HepG2 (cell line): Measurements from ENCODE around the gene SDC3. TPM values are rescaled to one million over a fixed set of nuclear protein-coding genes. Genes with fewer than 3 reads are reported as not detected.

Experiments
- ATF7-NPFF ChIP-seq: sonication (generic); formaldehyde crosslinking; IDR thresholded peaks from 2 replicates; pipeline ENCODE4 v1.8.1; 2023; ENCODE audit warnings: mild to moderate bottlenecking, low read depth, missing genetic modification reagents, moderate library complexity
- CHCHD3 ChIP-seq: sonication (generic); formaldehyde crosslinking; IDR thresholded peaks from 2 replicates; pipeline ENCODE4 v1.8.0; 2022; ENCODE audit warnings: mild to moderate bottlenecking, missing genetic modification reagents, moderate library complexity
- DPF2 ChIP-seq: sonication (generic); formaldehyde crosslinking; IDR thresholded peaks from 2 replicates; pipeline ENCODE4 v1.4.0; 2020; ENCODE audit warnings: mild to moderate bottlenecking, low read depth, missing genetic modification reagents, borderline replicate concordance
- ELF1 ChIP-seq: sonication (generic); formaldehyde crosslinking; IDR thresholded peaks from 2 replicates; pipeline ENCODE4 v1.4.0; 2020; ENCODE audit warnings: missing genetic modification reagents
- HNRNPL ChIP-seq: fragments of 200-400 bp; formaldehyde crosslinking; IDR thresholded peaks from 2 replicates; pipeline ENCODE4 v1.6.1; 2017; ENCODE audit warnings: mild to moderate bottlenecking, low read depth, low read length
- PLRG1 ChIP-seq: fragments of 450-650 bp; conservative IDR thresholded peaks from 2 replicates; pipeline ENCODE4 v1.6.1; 2016
- RFX3 ChIP-seq: IDR thresholded peaks from 2 replicates; pipeline ENCODE4 v1.6.1; 2016; ENCODE audit warnings: missing biosample characterization, missing genetic modification reagents
- RFX5 ChIP-seq: IDR thresholded peaks from 2 replicates; pipeline ENCODE4 v1.6.1; 2011; ENCODE audit warnings: low read depth, low read length, improper control_type of control experiment
- SAP130 ChIP-seq: IDR thresholded peaks from 2 replicates; pipeline ENCODE4 v1.6.1; 2016; ENCODE audit warnings: low read depth
- TBP ChIP-seq: sonication (generic); formaldehyde crosslinking; IDR thresholded peaks from 2 replicates; pipeline ENCODE4 v1.5.0; 2020; ENCODE audit warnings: missing genetic modification reagents
- THAP11 ChIP-seq: IDR thresholded peaks from 2 replicates; pipeline ENCODE4 v1.6.1; 2016; ENCODE audit warnings: missing biosample characterization, missing genetic modification reagents
- ZHX1 ChIP-seq: sonication (generic); formaldehyde crosslinking; IDR thresholded peaks from 2 replicates; pipeline ENCODE4 v1.8.1; 2022; ENCODE audit warnings: low read depth, mild to moderate bottlenecking, missing genetic modification reagents
- ZNF17 ChIP-seq: sonication (generic); formaldehyde crosslinking; IDR thresholded peaks from 2 replicates; pipeline ENCODE4 v1.5.0; 2020; ENCODE audit warnings: mild to moderate bottlenecking, missing genetic modification reagents
- ZNF557 ChIP-seq: sonication (generic); formaldehyde crosslinking; IDR thresholded peaks from 2 replicates; pipeline ENCODE4 v1.4.0; 2020; ENCODE audit warnings: missing genetic modification reagents
- ZNF672 ChIP-seq: sonication (generic); formaldehyde crosslinking; IDR thresholded peaks from 2 replicates; pipeline ENCODE4 v1.8.1; 2022; ENCODE audit warnings: missing genetic modification reagents
- ZNF780A ChIP-seq: sonication (generic); formaldehyde crosslinking; IDR thresholded peaks from 2 replicates; pipeline ENCODE4 v1.8.0; 2022; ENCODE audit warnings: mild to moderate bottlenecking, missing genetic modification reagents, moderate library complexity
- ZSCAN25 ChIP-seq: sonication (generic); formaldehyde crosslinking; IDR thresholded peaks from 2 replicates; pipeline ENCODE4 v1.8.0; 2022; ENCODE audit warnings: mild to moderate bottlenecking, missing genetic modification reagents
- polyA plus RNA-seq, 8 experiments: library from polyadenylated mRNA; depleted of rRNA in 3 of 8; stranded (reverse) in 7 of 8; unstranded in 1 of 8; fragments of >200 nt; fragmentation: Illumina TruSeq in 4 of 8; extraction: Trizol in 4 of 8; gene quantifications; 2 replicates each; pipeline versions ENCODE4 v1.2.1 to v1.2.3, GENCODE V29; 2011 to 2016; ENCODE audit warnings: low read depth in 4 of 8, missing spikeins in 1 of 8, mixed read lengths in 1 of 8; ENCODE audit not compliant: insufficient read depth in 1 of 8
- total RNA-seq, 5 experiments: library from RNA; depleted of rRNA; stranded (reverse); fragments of >200 nt; fragmentation: Illumina TruSeq; extraction: Trizol; gene quantifications; 2 replicates each; pipeline ENCODE4 v1.2.3, GENCODE V29; 2016; ENCODE audit warnings: low read depth in 1 of 5
- TF ChIP-seq, protein P1 (sequence below): sonication (generic); formaldehyde crosslinking; IDR thresholded peaks from 2 replicates; pipeline ENCODE4 v1.4.0; 2020; ENCODE audit warnings: missing genetic modification reagents, borderline replicate concordance
- TF ChIP-seq, protein P2 (sequence below): IDR thresholded peaks from 2 replicates; pipeline ENCODE4 v1.6.1; 2012; ENCODE audit warnings: low read length, improper control_type of control experiment
- TF ChIP-seq, protein P3 (sequence below): sonication (generic); IDR thresholded peaks from 2 replicates; pipeline ENCODE4 v1.6.1; 2016; ENCODE audit warnings: low read depth, borderline replicate concordance
- TF ChIP-seq, protein P4 (sequence below): IDR thresholded peaks from 2 replicates; pipeline ENCODE4 v1.6.1; 2016; ENCODE audit warnings: low read depth, borderline replicate concordance

SDC3 gene
- total and polyA plus RNA-seq, 2 of the 13 experiments (the other 11 are each of a cell fraction or from before 2014, with no cell fraction given) = 0.49 to 0.84 TPM

DNA sequence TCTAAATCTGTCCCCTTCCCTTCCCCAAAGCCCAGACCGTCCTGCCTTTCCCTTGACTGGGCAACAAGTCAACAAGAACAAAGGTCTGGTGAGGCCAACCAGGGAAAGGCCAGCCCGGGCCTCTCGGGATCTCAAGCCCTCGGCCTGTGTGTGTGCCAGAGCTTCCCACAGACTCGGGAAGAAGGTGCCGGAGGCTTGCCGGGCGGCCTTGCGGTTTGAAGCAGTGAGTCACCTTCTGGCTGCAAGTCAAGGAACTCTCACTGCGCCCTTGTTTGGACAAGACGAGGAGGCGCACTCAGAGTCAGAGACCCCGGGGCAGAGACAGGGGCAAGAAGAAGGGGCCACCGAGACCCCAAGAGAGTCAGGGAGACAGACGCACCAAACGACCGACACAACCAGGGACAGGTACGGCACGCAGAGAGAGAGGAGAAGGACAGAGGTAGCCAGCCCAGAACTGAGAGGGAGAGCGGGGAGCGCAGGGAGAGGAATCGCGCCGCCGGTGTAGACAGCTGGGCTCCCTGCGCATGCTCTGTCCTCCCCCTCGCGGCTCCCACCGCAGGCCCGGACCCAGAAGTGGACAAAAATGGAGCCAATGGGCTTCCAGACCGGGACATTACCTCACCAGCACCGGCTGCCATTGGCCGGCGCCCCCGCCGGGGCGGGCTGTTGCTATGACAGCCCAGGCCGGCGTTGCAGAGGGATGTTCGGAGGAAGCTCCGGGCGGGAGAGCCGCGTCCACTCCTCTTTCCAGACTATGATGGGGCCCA is 84.4 kb downstream of the SDC3 start (continued):
- TF ChIP-seq, protein P1, sequence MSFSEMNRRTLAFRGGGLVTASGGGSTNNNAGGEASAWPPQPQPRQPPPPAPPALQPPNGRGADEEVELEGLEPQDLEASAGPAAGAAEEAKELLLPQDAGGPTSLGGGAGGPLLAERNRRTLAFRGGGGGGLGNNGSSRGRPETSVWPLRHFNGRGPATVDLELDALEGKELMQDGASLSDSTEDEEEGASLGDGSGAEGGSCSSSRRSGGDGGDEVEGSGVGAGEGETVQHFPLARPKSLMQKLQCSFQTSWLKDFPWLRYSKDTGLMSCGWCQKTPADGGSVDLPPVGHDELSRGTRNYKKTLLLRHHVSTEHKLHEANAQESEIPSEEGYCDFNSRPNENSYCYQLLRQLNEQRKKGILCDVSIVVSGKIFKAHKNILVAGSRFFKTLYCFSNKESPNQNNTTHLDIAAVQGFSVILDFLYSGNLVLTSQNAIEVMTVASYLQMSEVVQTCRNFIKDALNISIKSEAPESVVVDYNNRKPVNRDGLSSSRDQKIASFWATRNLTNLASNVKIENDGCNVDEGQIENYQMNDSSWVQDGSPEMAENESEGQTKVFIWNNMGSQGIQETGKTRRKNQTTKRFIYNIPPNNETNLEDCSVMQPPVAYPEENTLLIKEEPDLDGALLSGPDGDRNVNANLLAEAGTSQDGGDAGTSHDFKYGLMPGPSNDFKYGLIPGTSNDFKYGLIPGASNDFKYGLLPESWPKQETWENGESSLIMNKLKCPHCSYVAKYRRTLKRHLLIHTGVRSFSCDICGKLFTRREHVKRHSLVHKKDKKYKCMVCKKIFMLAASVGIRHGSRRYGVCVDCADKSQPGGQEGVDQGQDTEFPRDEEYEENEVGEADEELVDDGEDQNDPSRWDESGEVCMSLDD (CRISPR knock-in tag) = no peak
- no peak for TF ChIP-seq TBP (CRISPR knock-in tag)
- TF ChIP-seq RFX3 (CRISPR knock-in tag) = peak; percentile 81
- TF ChIP-seq HNRNPL = 0 out of 2 replicates have a peak, but pooled peaks have one; percentile 28
- TF ChIP-seq ZNF557 (CRISPR knock-in tag) = no peak
- no peak for TF ChIP-seq DPF2 (CRISPR knock-in tag)
- TF ChIP-seq ATF7-NPFF (CRISPR knock-in tag) = no peak
- no peak for TF ChIP-seq ZNF780A (CRISPR knock-in tag)
- TF ChIP-seq, protein P2, sequence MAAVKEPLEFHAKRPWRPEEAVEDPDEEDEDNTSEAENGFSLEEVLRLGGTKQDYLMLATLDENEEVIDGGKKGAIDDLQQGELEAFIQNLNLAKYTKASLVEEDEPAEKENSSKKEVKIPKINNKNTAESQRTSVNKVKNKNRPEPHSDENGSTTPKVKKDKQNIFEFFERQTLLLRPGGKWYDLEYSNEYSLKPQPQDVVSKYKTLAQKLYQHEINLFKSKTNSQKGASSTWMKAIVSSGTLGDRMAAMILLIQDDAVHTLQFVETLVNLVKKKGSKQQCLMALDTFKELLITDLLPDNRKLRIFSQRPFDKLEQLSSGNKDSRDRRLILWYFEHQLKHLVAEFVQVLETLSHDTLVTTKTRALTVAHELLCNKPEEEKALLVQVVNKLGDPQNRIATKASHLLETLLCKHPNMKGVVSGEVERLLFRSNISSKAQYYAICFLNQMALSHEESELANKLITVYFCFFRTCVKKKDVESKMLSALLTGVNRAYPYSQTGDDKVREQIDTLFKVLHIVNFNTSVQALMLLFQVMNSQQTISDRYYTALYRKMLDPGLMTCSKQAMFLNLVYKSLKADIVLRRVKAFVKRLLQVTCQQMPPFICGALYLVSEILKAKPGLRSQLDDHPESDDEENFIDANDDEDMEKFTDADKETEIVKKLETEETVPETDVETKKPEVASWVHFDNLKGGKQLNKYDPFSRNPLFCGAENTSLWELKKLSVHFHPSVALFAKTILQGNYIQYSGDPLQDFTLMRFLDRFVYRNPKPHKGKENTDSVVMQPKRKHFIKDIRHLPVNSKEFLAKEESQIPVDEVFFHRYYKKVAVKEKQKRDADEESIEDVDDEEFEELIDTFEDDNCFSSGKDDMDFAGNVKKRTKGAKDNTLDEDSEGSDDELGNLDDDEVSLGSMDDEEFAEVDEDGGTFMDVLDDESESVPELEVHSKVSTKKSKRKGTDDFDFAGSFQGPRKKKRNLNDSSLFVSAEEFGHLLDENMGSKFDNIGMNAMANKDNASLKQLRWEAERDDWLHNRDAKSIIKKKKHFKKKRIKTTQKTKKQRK = no peak
- TF ChIP-seq, protein P3, sequence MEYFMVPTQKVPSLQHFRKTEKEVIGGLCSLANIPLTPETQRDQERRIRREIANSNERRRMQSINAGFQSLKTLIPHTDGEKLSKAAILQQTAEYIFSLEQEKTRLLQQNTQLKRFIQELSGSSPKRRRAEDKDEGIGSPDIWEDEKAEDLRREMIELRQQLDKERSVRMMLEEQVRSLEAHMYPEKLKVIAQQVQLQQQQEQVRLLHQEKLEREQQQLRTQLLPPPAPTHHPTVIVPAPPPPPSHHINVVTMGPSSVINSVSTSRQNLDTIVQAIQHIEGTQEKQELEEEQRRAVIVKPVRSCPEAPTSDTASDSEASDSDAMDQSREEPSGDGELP = peak; percentile 77; the same call in 1 of the 2 replicates
- no peak for TF ChIP-seq ZSCAN25 (CRISPR knock-in tag)
- TF ChIP-seq PLRG1 = no peak
- TF ChIP-seq ZNF17 (CRISPR knock-in tag) = no peak
- peak; percentile 97 for TF ChIP-seq RFX5
- peak; percentile 43; the same call in 1 of the 2 replicates for TF ChIP-seq SAP130
- no peak for TF ChIP-seq ZHX1 (CRISPR knock-in tag)
- TF ChIP-seq, protein P4, sequence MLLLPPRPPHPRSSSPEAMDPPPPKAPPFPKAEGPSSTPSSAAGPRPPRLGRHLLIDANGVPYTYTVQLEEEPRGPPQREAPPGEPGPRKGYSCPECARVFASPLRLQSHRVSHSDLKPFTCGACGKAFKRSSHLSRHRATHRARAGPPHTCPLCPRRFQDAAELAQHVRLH = no peak; the same call in 1 of the 2 replicates
- no peak for TF ChIP-seq THAP11 (CRISPR knock-in tag)
- TF ChIP-seq ELF1 = no peak
- no peak for TF ChIP-seq ZNF672 (CRISPR knock-in tag)
- TF ChIP-seq CHCHD3 (CRISPR knock-in tag) = no peak
